ENCODE results near the gene HIVEP3.

The HIVEP3 gene

DNA sequence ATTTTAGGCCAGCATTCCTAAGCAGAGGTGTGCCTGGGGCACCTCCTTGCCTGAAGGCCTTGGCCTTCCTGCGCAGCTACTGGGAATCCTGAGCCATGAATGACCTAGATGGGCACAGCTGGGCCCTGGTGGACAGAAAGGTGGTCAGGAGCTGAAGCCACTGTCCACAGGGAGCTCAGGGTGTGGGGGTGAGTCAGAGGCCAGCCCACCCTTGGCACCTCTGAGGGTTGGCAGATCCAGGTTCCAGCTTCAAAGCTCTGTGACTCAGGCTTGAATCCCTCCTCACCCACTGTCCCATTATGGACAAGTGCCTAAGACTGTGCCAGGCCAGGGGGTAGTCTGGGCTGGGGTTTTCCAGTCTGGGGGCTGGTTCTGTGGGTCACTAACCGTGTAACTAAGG is 427.8 kb downstream of the HIVEP3 start:
- FAIRE-seq (no peak), DNase-seq (ENCODE audit: extremely low spot score, insufficient read length, low read depth) (no peak)

DNA sequence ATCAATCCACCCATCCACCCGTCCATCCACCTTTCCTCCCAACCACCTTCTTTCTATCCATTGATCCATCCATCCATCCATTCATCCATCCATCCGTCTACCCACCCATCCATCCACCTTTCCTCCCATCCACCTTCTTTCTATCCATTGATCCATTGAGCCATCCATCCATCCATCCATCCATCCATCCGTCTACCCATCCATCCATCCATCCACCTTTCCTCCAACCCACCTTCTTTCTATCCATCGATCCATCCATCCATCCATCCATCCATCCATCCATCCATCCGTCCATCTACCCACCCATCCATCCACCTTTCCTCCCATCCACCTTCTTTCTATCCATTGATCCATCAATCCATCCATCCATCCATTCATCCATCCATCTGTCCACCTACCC is 429.2 kb downstream of the HIVEP3 start:
- no peak for FAIRE-seq
- no peak for DNase-seq (ENCODE audit: extremely low spot score, insufficient read length, low read depth)

DNA sequence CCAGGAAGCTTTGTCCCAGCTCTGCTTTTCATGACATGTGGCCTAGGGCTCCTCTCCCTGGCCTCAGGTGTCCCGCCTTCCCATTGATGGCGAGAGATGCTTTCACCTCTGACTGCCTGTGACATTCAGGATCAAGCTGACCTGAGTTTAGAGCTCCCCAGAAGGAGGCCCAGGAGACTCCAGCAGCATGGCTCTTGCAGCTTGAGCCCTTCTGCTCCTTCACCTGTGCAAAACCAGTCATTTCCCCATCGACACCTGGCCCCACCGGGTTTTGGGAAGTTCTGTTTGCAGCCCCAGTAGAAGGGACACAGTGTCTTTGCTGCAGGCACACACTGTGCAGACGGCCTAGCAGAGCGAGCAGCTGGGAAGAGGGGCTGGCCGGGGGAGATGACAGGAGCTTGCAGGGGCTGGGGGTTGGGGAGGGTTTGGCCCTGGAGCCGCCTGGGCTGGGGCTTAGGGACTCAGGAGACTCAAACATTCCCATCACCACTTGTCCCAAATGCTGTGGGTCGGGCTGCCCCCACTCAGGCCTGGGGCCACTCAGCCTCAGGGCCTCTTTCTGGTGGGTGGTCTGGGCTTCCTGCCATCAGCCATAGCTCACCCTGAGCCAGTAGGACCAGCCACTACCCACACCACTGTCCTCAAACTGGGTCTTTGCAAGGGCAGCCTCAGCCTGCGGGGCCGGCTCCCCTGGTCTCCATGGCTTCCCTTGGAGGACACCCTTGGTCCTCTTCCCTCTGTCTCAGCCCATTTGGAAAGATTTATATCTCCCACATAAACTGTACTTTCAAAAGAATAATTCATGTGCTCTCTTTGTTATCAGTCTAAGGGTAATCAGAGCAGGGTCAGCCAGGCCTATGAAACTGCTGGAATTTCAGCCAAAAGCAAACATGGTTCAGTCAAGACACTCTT is 430.4 kb downstream of the HIVEP3 start:
- no peak for DNase-seq (ENCODE audit: extremely low spot score, insufficient read length, low read depth)
- FAIRE-seq = no peak

DNA sequence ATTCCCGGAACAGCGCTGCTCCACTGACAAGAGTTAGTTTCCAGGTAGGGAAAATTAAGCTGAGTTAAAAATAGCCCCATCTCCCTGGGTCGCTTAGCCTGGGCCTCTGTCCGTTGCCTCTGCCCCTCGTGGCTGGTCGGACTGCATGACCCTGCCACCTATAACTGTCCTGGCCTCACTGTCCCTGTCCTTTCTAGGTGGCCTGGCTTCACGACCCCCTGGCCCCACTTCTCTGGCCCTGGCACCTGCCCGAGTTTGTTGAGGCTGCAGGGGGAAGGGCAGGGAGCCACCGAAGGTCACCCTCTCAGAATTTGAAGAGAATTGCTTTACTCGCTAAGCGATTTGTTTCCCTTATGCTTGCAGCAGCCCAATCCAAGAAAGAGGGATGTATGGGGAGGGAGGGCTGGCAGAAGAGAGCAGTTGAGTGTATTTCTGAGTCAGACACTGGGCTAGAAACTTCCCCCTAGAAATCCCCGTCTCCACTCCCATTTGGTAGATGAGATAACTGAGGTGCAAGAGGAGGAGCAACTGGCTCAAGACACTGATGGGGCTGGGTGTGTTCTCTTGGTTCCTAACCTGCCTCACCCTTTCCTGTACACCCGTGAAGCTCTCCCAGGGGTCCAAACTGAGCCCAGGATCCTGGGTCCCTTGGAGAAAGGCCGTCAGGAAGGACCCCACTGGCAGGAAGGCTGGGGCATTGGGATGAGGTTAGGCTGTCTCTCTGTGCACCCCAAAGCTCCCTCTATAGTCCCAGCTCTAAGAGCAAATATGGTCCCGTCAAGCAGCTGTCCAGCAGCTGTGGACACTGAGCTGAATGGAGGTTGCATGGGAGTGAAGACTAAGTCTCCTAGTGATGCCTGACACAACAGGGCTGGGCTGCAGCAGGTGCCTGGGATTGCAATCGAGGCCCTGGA is 431.3 kb downstream of the HIVEP3 start:
- FAIRE-seq (peak; percentile 91), DNase-seq (ENCODE audit: extremely low spot score, insufficient read length, low read depth) (peak; percentile 50)

DNA sequence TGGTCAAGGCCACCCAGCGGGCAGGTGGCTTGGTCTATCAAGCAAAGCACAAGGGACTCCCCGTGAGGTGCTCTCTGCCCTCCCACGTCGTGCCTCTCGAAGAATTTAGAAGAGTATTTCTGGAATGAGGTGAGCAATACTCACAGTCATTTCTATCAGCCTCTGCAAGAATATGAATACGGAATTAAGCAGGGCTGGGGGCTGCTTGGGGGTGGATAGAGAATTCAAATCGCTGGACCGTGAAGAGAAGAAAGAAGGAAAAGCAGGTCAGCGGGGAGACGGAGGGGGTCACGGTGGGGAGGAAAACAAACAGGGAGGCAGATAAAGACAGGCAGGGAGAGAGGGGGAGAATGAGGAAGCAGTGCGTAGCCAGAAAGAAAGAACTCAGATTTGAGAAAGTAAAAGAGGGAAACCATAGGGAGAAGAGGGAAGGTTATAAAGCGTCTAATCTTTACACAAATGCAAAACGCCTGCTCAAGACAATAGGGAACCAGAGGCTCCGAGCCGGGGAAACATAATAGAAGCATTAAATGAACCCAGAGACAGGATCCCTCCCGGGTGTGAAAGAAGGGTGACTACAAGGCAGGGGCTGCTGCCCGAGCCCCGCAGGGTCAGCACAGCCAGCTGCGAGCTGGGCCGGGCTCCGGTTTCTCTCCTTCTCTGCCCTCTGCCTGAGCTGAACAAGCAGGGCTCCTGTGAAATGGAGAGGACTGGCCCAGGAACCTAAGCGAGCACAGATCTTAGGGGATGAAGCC is 432.2 kb downstream of the HIVEP3 start:
- no peak for DNase-seq (ENCODE audit: extremely low spot score, insufficient read length, low read depth)
- peak; percentile 73 for FAIRE-seq

DNA sequence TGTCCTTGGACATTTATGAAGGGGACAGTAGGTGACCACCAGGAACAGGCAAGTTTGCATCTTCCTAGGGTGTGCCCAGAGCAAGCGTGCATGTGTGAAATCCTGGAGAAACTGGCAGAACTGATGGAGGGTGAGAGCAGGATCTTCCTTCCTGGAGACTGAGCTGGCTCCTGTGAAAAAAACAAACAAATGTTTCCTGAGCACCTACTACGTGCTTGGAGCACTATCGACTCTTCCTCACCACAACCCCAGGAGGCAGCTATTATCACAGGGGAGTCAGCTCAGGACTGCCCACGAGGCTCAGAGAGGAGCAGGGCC is 432.7 kb downstream of the HIVEP3 start:
- DNase-seq (ENCODE audit: extremely low spot score, insufficient read length, low read depth) = no peak
- FAIRE-seq = no peak

DNA sequence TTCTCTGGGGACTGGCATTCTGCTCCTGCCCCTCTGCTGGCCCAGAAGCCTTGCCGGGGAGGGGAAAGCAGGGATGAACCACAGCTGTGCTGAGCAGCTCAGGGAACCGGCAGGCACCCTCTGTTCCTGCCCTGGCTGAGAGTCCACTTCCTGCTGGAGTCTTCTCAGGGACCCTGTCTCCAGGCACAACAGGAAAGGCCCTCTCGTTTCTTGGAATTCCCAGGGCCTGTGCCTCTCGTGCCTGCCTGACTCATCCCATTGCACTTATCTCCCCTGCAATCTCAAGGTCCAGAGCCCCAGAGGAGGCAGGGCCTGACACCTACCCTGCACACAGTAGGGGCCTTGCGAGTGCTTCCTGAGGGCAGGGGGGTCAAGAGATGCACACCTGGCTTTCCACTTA is 433.1 kb downstream of the HIVEP3 start:
- FAIRE-seq (no peak), DNase-seq (ENCODE audit: extremely low spot score, insufficient read length, low read depth) (no peak)

DNA sequence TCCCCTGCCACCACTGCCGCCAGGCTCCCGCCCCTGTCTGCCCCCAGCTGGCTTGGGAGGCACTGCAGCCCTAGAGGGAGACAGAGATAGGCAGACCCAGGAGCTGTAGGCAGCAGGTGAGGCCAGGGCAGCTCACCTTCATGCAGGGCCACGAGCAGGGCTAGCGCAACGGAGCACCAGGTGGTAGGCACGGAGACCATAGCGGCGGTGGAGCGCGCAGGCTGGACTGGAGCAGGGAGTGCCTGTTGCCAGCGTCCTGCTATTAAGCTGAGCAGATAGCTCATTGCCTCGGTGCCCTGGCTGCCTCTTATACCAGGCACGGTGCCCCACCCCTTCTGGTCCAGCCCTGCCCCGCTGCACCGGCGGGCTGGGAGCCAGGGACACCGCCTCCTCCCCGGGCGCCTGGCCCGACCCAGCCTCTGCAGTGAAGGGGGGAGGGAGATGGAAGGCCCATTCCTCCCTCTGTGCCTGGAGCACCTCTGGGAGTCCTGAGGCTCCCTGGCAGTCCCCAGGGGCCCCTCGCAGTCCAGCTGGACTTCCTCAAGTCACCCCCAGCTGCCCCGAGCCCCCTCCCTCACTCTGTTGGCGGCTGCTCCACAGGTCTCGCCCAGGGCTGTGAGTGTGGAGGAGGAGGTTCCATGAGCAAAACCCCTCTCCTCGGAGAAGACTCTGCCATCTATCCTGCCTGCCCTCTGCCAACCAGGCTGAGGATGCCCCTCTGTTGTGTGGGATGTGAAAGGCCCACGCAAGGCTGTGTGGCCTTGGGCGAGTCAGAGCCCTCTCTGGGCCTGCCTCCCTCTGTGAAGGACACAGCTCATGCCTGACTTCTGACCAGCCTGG is 434.1 kb downstream of the HIVEP3 start, which contains the start of gene EDN2:
Gene EDN2 (minus strand): TSS at position 282 of the 840 bp plus-strand sequence. CDS start 82 bp downstream, at position 200.
- no peak for FAIRE-seq
- DNase-seq (ENCODE audit: extremely low spot score, insufficient read length, low read depth) = no peak

DNA sequence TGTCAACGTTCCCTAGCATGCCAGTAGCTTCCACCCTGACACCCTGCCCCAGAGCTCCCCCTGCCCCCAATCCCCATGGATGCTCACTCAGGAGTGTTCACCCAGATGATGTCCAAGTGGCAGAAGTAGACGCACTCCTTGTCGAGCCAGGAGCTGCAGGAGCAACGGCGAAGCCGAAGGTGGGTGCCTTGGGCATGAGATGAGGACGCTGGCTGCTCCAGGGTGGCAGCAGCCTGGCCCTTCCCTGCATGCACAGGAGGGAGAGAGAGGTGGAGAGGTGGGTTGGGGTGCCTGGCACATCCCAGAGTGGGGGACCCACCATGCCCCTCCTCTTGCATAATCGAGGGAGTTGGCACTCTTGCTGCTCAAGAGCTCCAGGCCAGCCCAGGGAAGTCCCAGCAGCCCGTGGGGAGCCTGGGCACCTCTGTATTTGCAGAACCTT is 434.7 kb downstream of the HIVEP3 start:
- no peak for FAIRE-seq
- DNase-seq (ENCODE audit: extremely low spot score, insufficient read length, low read depth) = no peak

DNA sequence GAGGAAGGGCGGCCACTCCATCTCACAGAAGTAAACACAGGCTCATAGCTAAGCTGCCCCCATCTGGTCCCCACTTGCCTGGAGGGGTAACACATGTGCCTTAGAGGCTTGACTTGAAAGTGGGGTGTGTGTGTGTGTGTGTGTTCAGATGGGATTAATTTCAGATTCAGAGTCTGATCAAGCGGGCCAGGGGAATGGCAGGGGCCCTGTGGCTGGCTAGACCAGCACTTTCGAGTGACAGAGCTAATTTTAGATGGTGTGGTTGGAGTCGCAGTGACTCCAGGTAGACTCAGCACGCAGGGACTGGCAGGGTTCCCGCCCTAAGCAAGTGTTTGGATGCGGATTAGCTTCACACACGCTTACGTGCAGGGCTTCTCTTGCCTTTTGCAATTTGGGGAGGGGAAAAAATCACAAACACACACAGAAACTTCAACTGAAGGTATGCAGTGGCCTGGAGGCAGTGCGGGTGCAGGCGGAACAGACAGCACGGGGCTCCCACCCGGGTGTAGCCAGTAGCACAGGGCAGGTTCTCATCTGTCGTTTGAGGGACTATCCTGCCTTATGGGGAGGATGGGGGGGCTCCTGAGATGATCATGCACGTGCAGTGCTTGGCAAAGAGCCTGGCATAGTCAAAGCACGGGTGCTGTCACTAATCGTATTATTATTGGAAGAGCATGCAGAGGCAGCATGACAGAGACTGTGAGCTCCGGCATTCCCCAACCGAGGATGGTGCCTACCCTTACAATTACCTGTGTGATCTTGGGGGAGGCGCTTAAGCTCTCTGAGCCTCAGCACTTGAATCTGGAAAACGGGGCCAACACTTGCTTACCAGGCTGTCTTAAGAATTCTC is 435.5 kb downstream of the HIVEP3 start:
- no peak for FAIRE-seq

DNA sequence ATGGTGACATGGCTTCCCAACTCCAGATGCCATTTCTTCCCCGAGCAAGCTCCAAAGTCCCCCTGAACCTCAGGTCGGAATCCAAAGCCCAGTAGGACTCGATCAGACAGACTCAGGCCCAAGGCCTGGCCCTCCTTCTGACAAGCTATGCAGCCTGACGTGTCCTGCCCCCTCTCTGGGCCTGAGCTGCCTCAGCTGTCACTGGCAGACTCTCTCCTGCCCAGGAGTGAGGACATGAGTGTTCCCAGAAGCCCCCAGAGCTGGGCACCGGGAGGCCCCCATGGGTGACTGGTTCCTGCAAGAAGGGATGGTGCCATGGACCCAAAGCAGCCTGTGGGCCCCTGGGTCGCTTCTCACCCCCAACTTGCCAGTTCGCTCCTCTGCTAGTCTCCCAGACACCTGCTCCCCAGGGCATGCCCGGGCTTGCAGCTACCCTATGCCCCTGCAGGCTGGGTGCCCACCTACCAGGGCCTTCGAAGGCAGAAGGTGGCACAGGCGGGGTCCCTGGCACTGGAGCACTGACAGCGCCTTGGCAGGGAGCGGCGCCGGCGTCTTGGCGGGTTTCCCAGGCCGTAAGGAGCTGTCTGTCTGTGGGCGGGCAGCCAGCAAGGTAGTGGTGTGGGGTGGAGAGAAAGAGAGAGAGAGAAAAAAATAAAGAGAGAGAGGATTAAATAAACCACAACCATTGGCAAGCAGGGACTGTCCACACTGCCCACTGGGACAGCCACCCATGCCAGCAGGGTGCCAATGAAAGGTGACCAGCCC is 436.5 kb downstream of the HIVEP3 start:
- FAIRE-seq (no peak), DNase-seq (ENCODE audit: extremely low spot score, insufficient read length, low read depth) (no peak)

More for the DNA sequence above, 435.5 kb downstream of the HIVEP3 start:
- no peak for DNase-seq (ENCODE audit: extremely low spot score, insufficient read length, low read depth)

DNA sequence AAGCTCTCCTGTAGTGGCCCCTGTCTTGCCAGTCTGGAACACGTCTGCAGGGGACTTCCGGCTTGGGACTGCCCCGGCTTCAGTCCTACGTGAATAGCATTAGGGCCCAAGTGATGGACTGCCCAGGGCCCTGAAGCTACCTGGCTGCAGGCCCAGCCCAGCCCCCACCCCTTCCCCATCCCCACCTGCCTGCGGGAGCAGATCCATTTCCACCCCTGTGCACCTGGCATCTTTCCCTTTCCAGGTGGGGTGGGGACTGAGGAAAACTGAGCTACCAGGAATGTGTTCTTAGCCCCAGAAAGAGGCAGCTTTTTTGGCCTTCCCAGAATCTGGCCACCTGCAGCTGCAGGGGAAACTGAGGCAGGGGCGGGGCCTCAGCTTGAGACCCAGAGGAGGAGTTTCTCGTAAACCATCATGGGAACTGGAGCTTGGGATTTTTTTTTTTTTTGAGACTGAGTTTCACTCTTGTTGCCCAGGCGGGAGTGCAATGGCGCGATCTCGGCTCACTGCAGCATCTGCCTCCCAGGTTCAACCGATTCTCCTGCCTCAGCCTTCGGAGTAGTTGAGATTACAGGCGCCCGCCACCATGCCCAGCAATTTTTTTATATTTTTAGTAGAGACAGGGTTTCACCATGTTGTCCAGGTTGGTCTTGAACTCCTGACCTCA is 437.5 kb downstream of the HIVEP3 start:
- DNase-seq (ENCODE audit: extremely low spot score, insufficient read length, low read depth) = no peak
- no peak for FAIRE-seq

DNA sequence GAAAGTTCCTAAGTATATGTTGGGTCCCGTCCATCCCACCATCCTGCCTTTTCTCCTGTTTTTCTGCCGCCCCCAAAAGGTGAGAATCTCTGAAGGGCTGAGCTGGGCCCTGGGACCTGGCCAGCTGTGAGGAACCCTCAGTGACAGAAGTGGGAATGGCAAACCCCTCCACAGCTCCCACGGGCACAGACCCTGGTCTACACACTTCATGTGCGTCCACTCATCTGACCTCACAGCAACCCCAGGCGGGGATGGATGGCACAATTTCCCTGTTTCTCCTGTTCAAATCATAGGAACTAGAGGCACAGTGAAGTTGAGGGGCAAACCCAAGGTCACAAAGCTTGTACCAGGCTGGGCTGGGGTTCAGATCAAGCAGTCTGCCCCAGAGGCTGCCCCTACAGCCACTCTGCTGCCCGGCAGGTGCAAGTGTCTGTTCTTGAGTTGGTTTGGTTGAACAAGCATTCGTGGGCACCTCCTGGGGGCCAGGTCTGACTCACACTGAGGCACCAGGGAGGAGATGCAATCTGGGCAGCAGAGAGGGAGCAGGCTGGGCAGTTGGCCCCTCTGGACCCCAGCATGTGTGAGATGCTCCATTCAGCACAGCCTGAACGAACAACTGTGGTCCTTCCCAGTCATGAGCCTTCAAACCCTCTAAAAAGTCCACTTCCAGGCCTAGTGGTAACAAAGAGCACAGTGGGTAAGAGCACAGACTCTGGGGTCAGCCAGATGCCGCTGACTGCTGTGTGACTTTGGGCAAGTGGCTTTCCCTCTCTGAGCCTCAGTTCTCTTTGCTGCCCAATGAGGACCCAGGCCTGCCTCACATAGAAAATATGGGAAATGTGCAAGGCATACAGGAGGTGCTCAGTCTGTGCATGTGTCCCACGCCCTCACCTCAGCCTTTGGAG is 438.3 kb downstream of the HIVEP3 start:
- DNase-seq (ENCODE audit: extremely low spot score, insufficient read length, low read depth) (no peak), FAIRE-seq (no peak)

DNA sequence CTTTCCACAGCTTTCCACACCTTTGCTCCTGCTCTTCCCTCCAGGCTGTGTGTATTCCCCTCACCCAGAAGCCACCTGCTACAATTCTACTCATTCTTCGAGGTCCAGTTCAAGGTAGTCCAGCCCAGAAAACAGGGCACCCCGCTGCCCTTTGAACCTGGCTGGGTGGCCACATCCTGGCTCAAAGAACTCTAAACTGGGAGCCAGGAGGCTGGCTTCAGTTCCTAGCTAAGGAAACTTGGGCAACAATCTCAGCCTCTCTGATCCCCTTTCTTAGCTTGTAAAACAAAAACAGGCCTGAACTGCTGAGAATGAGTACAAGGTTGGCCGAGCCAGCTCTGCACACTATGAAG is 438.9 kb downstream of the HIVEP3 start:
- no peak for DNase-seq (ENCODE audit: extremely low spot score, insufficient read length, low read depth)
- FAIRE-seq = no peak

DNA sequence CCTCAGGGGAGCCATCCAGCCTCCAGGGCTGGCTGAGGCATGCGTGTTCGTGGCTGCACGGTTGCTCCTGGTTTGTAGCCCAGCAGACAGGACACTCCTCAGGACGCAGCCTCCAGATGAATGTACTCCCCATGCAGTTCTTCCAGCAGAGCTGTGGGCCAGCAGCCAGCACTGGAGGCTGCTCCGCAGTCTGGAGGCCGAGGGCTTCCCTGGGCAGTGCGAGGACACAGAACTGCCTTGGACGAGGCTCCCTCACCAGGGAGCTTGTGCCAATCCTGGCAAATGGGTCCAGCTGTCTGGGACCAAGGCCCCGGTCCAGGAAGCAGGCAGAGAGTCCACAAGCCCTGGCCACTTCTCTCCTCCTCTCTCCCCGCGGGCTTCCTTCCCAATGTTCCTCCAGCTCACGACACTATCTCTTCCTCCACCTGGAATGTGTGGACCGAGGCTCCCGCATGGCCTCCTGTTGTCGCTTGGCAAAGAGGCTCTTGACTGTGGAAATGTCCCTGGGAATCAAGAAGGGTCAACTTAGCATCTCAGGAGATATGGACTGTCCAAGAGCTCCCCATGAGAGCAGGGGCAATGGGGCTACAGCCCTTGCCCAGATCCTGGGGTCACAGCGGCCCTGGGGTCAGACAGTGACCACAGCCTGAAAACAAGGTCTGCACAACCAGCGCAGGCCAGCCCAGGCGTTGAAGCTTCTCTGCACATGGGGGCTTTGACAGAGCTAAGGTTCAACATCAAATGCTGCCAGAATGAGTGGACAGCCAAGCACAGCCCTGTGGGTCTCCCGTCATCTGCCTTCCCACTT is 439.5 kb downstream of the HIVEP3 start:
- FAIRE-seq (no peak), DNase-seq (ENCODE audit: extremely low spot score, insufficient read length, low read depth) (no peak)

Measured in GM18507 (cell line).